HL-60 (cell line): ENCODE measurements around the gene ABHD2.

ENCODE experiments used
- DNase-seq, 2 experiments: peaks; one replicate each; pipeline ENCODE4 v3.0.0-alpha.2; 2010 to 2020; ENCODE audit warnings: low read depth in 1 of 2, low spot score in 1 of 2
- H3K27ac ChIP-seq: fragments of 250-450 bp; sonication (Bioruptor Pico); replicated peaks from 2 replicates; pipeline ENCODE4 v1.5.1; 2020; ENCODE audit warnings: mild to moderate bottlenecking, moderate library complexity
- H3K27me3 ChIP-seq: fragments of 250-450 bp; sonication (Bioruptor Pico); 2 replicates; pipeline ENCODE4 v1.5.1; 2021; ENCODE audit warnings: mild to moderate bottlenecking, moderate library complexity; ENCODE audit not compliant: insufficient read depth, poor library complexity, severe bottlenecking
- H3K4me3 ChIP-seq: replicated peaks from 2 replicates; pipeline ENCODE4 v1.5.1; 2011; ENCODE audit warnings: mild to moderate bottlenecking, control low read depth, low read length; ENCODE audit not compliant: insufficient read depth
- CTCF ChIP-seq: IDR thresholded peaks from one replicate; pipeline ENCODE4 v1.5.1; 2011; ENCODE audit warnings: low read length, control low read depth, inconsistent platforms; ENCODE audit not compliant: insufficient read depth
- GABPA ChIP-seq: IDR thresholded peaks from 2 replicates; pipeline ENCODE4 v1.6.1; 2012; ENCODE audit warnings: low read depth
- POLR2AphosphoS5 ChIP-seq: IDR thresholded peaks from 2 replicates; pipeline ENCODE4 v1.6.1; 2012; ENCODE audit warnings: low read depth
- REST ChIP-seq: IDR thresholded peaks from 2 replicates; pipeline ENCODE4 v1.6.1; 2012; ENCODE audit warnings: low read depth; ENCODE audit not compliant: insufficient replicate concordance
- SPI1 ChIP-seq: IDR thresholded peaks from 2 replicates; pipeline ENCODE4 v1.6.1; 2012; ENCODE audit warnings: low read depth, mild to moderate bottlenecking, borderline replicate concordance

ABHD2 gene

GRCh38 chr15:89187986-89188514, 99.8 kb downstream of the ABHD2 start:
- DNase-seq, result no peak
- H3K27me3 ChIP-seq, result no peaks in the 10 kb centered on the region
- TF ChIP-seq GABPA (no peak), POLR2AphosphoS5 (no peak), SPI1 (no peak), CTCF (no peak), REST (no peak)
- no peak overlapping the region for H3K27ac ChIP-seq
- H3K4me3 ChIP-seq, result no peak overlapping the region

GRCh38 chr15:89192136-89192535, 103.9 kb downstream of the ABHD2 start:
- no peak for DNase-seq
- no peak overlapping the region for H3K4me3 ChIP-seq
- no peak overlapping the region for H3K27ac ChIP-seq
- TF ChIP-seq POLR2AphosphoS5 (no peak), REST (no peak), SPI1 (no peak)
- no peaks in the 10 kb centered on the region for H3K27me3 ChIP-seq

- TF ChIP-seq POLR2AphosphoS5 (no peak), SPI1 (no peak), GABPA (no peak), CTCF (no peak), REST (no peak)
- no peak for DNase-seq
- no peaks in the 10 kb centered on the region for H3K27me3 ChIP-seq
- no peak overlapping the region for H3K4me3 ChIP-seq
- no peak overlapping the region for H3K27ac ChIP-seq
Measured at GRCh38 chr15:89192766-89193165, 104.5 kb downstream of the ABHD2 start.
